ENCODE results near the gene ZSWIM6. TPM values are rescaled to one million over a fixed set of nuclear protein-coding genes. Genes with fewer than 3 reads are reported as not detected.

The ZSWIM6 gene
- polyA plus RNA-seq (2013, experiment 1 of 2; ENCODE audit: insufficient read length), result 10.2 TPM
- polyA plus RNA-seq (2013, experiment 2 of 2; ENCODE audit: insufficient read length), result 10.9 TPM

GRCh38 chr5:61331407-61332357 is at the start of gene ZSWIM6:
Gene ZSWIM6, plus strand, starts transcription at chr5:61332258. Its CDS starts 15 bp downstream, at chr5:61332273.
- DNase-seq, result peak; percentile 100

- no peak for DNase-seq
These were observed 48.6 kb upstream of the ZSWIM6 start for GRCh38 chr5:61283471-61283870.

GRCh38 chr5:61285531-61285930 is 46.5 kb upstream of the ZSWIM6 start:
- DNase-seq, result no peak

DNA sequence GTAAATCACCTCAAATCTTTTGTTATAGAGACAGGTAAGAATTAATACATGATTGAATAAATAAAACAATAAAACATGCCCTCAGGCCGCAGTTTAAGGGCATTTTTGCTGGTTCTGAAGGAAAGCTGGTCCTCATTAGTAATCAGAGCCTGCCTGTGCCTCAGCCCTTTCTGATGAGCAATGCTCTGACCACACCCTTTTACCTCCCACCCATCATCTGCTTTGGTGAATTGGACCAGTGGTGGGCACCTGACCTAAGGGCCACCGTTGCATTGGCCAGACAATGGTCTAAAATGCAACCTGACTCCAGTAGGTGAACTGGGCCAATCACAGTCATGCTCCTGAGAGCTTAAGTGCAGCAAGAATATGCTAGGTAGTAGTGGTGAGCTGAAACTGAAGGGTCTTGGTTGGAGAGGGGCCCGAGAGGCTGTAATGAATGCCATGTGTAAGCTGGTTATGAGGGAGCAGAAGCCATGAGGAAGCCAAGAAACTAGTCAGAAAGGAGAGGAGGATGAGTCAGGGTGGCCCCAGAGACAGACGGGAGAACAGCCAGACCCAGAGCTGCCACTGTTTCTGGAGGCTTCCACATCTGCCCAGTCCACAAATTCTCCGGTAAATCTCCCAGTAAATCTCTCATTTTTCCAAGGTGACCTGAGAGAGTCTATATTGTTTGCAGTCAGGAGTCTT is 45.5 kb upstream of the ZSWIM6 start:
- peak; percentile 64 for DNase-seq

DNA sequence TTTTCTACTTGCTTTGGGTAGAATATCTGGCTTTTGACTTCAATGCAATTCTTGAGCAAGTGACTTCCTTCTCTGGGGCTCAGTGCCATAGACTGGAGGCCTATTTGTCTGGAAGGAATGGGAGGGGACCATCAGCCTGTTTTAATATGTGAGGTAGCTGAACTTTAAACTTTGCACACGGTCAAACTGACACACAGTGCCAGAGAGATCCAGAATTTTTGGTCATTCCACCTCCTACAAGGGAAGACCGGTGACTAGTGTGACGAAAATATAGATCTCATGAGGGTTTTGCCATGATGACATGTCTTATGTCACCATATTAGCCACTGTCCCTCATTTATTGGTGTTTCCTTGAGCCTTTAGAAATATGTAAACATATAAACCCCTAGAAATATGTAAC is 44.6 kb upstream of the ZSWIM6 start:
- DNase-seq, result no peak

GRCh38 chr5:61289241-61289640 is 42.8 kb upstream of the ZSWIM6 start:
- no peak for DNase-seq

- no peak for DNase-seq
These were observed 42.3 kb upstream of the ZSWIM6 start for GRCh38 chr5:61289669-61290306.

DNA sequence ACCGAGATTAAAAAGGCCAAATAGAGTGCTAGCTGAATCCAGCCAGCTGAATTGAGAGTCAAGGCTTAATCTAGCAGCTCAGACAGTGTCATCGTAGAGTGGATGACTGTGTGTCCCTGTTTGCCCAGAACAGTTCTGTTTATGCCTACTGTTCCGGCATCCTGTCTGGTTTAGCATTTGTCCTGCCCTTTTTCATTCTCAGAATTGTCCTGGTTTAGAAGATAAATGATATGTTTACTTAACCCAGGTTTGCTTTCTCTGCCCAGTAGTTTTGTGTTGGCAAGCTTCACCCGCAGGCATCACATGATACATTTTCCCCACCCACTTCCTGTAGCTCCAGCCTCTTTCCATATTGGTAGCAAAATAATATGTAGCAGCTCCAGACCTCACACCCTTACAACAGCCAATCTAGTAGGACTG is 41.3 kb upstream of the ZSWIM6 start:
- no peak for DNase-seq

GRCh38 chr5:61292062-61292657 is 39.9 kb upstream of the ZSWIM6 start:
- DNase-seq, result no peak

DNA sequence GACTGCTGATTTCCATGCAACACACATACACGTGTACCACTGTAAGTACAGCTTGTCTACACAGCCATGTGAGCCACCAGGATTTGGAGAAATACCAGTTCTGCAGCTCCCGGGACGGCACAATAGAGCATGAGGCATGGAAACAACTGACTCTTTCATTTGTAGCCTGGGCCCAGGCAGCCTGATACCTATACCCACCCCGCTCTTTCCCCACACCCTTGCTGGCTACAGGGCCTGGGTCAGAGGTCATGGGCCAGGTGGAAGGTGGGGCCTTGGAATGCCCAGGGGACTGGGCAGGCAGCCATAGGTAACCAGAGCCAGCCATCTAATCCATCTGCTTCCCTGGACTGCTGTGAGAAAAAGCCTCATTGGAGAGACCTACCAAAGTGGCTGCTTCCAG is 39.0 kb upstream of the ZSWIM6 start:
- no peak for DNase-seq

GRCh38 chr5:61293873-61294272 is 38.2 kb upstream of the ZSWIM6 start:
- DNase-seq, result no peak

- DNase-seq, result no peak
These were observed 36.7 kb upstream of the ZSWIM6 start for GRCh38 chr5:61295365-61295764.

DNA sequence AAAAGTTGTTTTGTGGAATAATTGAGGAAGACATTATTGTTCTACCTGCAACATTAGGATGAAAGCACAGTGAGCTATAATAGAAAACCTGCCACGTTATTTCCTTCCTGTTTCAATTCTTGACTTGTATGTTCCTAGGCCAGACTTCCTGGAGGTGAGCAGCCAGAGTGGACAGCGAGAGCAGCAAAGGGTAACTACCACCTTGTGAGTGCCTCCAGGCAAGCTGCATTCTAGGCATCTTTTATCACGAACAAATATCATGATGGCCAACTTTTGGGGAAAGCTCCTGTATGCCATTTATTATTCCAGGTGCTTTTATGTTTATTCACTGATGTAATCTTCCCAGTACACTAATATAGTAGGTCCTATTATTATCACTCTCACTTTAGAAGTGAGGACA is 34.0 kb upstream of the ZSWIM6 start:
- DNase-seq, result no peak

- DNase-seq, result no peak
These were observed 33.5 kb upstream of the ZSWIM6 start for GRCh38 chr5:61298580-61298979.

- no peak for DNase-seq
These were observed 32.8 kb upstream of the ZSWIM6 start for GRCh38 chr5:61299261-61299681.

DNA sequence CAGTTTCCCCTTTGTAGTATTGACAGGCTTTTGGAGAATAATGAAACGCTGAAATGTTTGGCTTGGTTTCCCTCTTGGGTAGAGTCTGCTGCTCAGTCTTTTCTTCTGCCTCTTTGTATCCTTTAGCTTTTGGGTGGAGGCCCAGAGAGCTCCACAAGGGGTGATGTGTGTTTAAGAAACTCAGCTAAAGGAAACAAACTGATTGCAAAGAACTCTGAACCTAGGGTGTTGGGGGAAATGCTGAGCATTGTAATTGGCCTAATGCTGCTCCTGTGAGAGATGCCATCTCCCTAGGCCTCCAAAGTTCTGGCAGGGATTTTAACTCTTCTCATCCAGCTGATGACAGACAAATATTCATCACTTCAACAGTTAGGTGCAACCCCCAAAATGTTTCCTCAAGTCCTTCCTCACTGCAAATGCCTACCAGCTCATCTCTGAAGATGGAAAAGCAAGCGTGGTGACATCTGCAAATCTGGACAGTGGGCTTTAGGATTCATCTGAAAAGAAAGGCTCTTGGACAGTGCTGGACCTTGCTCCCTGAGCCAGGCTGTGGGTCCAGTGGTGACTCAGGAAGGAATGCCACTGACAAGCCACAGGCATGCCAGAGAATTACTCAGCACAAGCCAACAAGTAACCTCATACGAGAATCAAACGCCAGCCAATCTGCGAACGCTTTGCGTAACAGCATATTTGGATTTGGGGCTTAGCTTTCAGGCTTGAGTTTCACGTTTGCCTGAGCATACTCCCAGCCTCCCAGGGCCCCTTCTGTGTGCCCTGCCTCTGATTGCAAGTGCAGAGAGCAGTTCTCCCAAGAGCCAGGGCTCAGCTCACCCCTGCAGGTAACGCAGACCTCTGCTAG is 30.5 kb upstream of the ZSWIM6 start:
- peak; percentile 99 for DNase-seq

DNA sequence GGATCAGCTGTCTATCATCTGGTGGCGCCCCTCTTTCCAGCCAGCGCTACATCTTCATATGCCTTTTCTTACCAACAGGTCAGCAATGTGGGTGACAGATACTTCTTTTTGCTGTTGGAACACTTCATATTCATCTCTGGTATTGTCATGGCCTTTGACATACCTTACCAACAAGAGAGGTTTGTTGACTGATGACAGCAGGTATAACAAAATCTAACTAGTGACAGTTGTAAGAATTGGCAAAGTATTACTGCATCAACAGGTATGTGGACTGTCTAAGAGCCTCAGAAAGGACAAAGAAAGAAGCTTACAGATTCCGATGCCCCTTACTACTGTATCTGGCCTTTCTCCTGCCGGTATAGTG is 29.9 kb upstream of the ZSWIM6 start:
- no peak for DNase-seq

DNA sequence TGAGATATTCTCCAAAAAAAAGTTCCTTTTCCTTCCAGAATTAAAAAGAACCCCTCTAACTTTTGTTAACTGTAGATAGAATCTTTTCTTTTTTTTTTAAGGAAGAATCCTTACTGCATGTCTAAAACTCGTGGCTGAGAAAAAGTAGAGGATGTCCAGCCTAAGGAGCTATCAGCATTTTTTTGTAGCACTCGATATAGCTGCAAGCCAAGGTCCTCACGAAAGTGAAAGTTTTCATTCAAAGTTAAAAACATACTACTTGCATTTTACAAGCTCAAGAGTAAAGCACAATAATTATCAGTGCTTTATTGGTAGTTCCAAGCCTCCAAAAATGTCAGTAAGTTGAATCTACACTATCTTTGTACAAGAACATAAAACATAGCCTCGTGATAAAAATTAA is 28.7 kb upstream of the ZSWIM6 start:
- no peak for DNase-seq

- DNase-seq, result peak; percentile 50
These were observed 27.3 kb upstream of the ZSWIM6 start for GRCh38 chr5:61304590-61305381.

DNA sequence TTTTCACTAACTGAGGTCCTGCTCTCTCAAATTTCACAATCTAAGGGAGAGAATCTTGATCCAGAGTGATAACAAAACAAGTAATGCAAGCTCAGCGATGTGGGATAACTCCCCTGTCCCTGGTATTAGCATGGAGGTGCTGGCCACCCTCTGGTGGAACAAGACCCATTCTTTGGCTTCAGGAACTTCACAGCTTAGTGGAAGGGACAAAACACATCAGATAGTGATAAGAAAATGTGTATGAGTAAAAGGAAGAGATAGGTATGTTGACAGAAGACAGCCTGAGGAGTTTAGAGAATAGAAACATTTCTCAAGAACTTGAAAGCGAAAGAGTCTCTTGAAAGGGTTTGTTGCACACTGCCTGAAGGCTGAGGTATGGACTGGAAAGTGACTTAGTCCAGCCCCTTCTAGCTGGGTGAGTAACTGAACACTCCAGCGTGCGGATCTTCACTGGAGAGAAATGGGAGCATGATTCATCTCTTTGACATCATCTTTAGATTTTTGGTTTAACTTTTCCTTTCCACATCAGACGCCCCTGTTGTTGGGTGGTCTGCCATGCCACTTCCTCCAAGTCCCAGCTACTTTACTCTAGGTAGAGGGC is 25.4 kb upstream of the ZSWIM6 start:
- peak; percentile 88 for DNase-seq

All from fibroblast of skin of scalp (primary cell).